ENCODE measurements around the gene TRPV6.

Gene TRPV6

GRCh38 chr7:142908290-142908689 is 22.7 kb upstream of the TRPV6 start:
- DNase-seq (ENCODE audit: low read depth in 3 of 3) = no peak

GRCh38 chr7:142906643-142907042 is 21.1 kb upstream of the TRPV6 start:
- no peak for DNase-seq (ENCODE audit: low read depth in 3 of 3)

- no peak for DNase-seq (ENCODE audit: low read depth in 3 of 3)
Observed at GRCh38 chr7:142905759-142906158, 20.2 kb upstream of the TRPV6 start.

- no peak for DNase-seq (ENCODE audit: low read depth in 3 of 3)
Observed at GRCh38 chr7:142904128-142904527, 18.6 kb upstream of the TRPV6 start.

GRCh38 chr7:142901426-142902259 is 16.1 kb upstream of the TRPV6 start:
- DNase-seq (ENCODE audit: low read depth in 3 of 3) = no peak

GRCh38 chr7:142899661-142900060 is 14.1 kb upstream of the TRPV6 start:
- DNase-seq (ENCODE audit: low read depth in 3 of 3) = no peak

GRCh38 chr7:142898377-142899170 is 13.0 kb upstream of the TRPV6 start:
- DNase-seq (ENCODE audit: low read depth in 3 of 3) = no peak

GRCh38 chr7:142897691-142898090 is 12.1 kb upstream of the TRPV6 start:
- no peak for DNase-seq (ENCODE audit: low read depth in 3 of 3)

GRCh38 chr7:142896741-142897379 is 11.3 kb upstream of the TRPV6 start:
- DNase-seq (ENCODE audit: low read depth in 3 of 3) = no peak

- no peak for DNase-seq (ENCODE audit: low read depth in 3 of 3)
Observed at GRCh38 chr7:142896151-142896550, 10.6 kb upstream of the TRPV6 start.

GRCh38 chr7:142894985-142895593 is 9.5 kb upstream of the TRPV6 start:
- DNase-seq (ENCODE audit: low read depth in 3 of 3) = no peak

- DNase-seq (ENCODE audit: low read depth in 3 of 3) = no peak
Observed at GRCh38 chr7:142894112-142894984, 8.8 kb upstream of the TRPV6 start.

- no peak for DNase-seq (ENCODE audit: low read depth in 3 of 3)
Observed at GRCh38 chr7:142892951-142893350, 7.4 kb upstream of the TRPV6 start.

GRCh38 chr7:142891490-142892082 is 6.0 kb upstream of the TRPV6 start:
- DNase-seq (ENCODE audit: low read depth in 3 of 3) = no peak

- no peak for DNase-seq (ENCODE audit: low read depth in 3 of 3)
Observed at GRCh38 chr7:142890874-142891485, 5.4 kb upstream of the TRPV6 start.

GRCh38 chr7:142889816-142890215 is 4.3 kb upstream of the TRPV6 start:
- DNase-seq (ENCODE audit: low read depth in 3 of 3) = no peak

- DNase-seq (ENCODE audit: low read depth in 3 of 3) = no peak
Observed at GRCh38 chr7:142887282-142888015, 1.9 kb upstream of the TRPV6 start.

- no peak for DNase-seq (ENCODE audit: low read depth in 3 of 3)
Observed at GRCh38 chr7:142886866-142887265, 1.3 kb upstream of the TRPV6 start.

- no peak for DNase-seq (ENCODE audit: low read depth in 3 of 3)
Observed at GRCh38 chr7:142884286-142884640, 1.3 kb downstream of the TRPV6 start.
